NB4 (cell line): ENCODE results near the gene LAMB2.

Source experiments
- MYC ChIP-seq: IDR thresholded peaks from 2 replicates; pipeline ENCODE4 v1.6.1; 2011; ENCODE audit warnings: low read depth, low read length
- POLR2A ChIP-seq: IDR thresholded peaks from 2 replicates; pipeline ENCODE4 v1.6.1; 2011; ENCODE audit warnings: mild to moderate bottlenecking; ENCODE audit not compliant: insufficient read length; ENCODE audit errors: extremely low read depth
- TF ChIP-seq, protein P1 (sequence below): IDR thresholded peaks from one replicate; pipeline ENCODE4 v1.5.1; 2012; ENCODE audit warnings: low read depth, low read length
- TF ChIP-seq, protein P2 (sequence below): IDR thresholded peaks from 2 replicates; pipeline ENCODE4 v1.6.1; 2011; ENCODE audit warnings: low read depth, low read length

DNA sequence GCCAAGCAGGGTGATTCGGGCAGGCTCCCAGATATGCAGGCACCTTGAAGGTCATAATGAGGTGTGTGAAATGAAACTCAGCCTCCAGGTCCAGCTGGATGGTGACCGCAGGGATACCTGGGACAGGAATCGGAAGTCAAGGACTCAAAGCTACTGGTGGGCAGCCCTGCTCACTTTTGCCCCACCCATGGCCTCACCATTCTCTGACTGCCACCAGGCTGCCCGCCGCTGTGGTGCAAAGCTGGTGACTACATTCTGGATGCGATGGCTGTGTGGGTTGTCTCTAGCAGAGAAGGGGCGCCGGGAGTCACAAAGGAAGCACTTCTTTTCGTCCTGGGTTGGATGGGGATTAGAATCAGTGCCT lies 795 bp downstream of the LAMB2 start:
- TF ChIP-seq, protein P1, sequence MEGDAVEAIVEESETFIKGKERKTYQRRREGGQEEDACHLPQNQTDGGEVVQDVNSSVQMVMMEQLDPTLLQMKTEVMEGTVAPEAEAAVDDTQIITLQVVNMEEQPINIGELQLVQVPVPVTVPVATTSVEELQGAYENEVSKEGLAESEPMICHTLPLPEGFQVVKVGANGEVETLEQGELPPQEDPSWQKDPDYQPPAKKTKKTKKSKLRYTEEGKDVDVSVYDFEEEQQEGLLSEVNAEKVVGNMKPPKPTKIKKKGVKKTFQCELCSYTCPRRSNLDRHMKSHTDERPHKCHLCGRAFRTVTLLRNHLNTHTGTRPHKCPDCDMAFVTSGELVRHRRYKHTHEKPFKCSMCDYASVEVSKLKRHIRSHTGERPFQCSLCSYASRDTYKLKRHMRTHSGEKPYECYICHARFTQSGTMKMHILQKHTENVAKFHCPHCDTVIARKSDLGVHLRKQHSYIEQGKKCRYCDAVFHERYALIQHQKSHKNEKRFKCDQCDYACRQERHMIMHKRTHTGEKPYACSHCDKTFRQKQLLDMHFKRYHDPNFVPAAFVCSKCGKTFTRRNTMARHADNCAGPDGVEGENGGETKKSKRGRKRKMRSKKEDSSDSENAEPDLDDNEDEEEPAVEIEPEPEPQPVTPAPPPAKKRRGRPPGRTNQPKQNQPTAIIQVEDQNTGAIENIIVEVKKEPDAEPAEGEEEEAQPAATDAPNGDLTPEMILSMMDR, result no peak
- no peak for TF ChIP-seq POLR2A
- TF ChIP-seq, protein P2, sequence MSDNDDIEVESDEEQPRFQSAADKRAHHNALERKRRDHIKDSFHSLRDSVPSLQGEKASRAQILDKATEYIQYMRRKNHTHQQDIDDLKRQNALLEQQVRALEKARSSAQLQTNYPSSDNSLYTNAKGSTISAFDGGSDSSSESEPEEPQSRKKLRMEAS, result no peak
- TF ChIP-seq MYC, result no peak
